GM18951 (cell line): ENCODE measurements around the gene SEMA6B.
"Not testable (repeated sequence)": the region's sequence is repeated elsewhere in the genome, so short reads cannot be mapped to it uniquely, and the experiment has no call there.

Experiments used
- POLR2A ChIP-seq: IDR thresholded peaks from 4 replicates; pipeline ENCODE4 v1.6.1; 2011; ENCODE audit warnings: mild to moderate bottlenecking; ENCODE audit not compliant: insufficient read length, insufficient read depth; ENCODE audit errors: extremely low read depth
- in situ Hi-C: fragments of 300-500 bp; cut with MboI; formaldehyde crosslinking; loops from one replicate; pipeline ENCODE4 v1.12.0; 2022; ENCODE audit warnings: low sequenced_read_pairs, mixed read lengths, inconsistent platforms; ENCODE audit not compliant: unreplicated experiment

The SEMA6B gene

DNA sequence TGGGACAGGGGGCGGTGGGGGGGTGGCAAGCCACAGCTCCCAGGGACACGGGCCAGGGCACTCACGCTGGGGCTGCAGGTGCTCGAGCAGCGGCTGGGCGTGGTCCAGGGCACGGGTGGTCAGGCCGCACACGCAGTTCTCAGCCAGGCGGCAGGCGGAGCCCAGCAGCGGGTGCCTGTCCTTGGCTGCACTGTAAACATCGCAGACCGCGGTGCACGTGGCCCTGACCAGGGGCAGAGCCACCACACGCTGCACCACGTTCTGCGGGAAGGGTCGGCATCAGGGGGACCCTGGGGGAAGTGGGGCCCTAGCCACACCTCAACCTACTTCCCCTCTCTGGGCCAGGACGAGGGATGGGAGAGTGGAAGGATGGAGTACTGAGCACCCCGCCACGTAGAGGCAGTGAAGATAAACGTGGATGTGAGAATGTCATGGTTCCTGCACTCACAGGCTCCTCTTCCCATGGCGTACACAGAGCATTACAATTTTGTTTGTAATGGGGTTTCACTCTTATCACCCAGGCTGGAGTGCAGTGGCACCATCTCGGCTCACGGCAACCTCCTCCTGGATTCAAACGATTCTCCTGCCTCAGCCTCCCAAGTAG is 27.8 kb downstream of the SEMA6B start:
- no peak for TF ChIP-seq POLR2A
- in situ Hi-C loops = no loop called here

DNA sequence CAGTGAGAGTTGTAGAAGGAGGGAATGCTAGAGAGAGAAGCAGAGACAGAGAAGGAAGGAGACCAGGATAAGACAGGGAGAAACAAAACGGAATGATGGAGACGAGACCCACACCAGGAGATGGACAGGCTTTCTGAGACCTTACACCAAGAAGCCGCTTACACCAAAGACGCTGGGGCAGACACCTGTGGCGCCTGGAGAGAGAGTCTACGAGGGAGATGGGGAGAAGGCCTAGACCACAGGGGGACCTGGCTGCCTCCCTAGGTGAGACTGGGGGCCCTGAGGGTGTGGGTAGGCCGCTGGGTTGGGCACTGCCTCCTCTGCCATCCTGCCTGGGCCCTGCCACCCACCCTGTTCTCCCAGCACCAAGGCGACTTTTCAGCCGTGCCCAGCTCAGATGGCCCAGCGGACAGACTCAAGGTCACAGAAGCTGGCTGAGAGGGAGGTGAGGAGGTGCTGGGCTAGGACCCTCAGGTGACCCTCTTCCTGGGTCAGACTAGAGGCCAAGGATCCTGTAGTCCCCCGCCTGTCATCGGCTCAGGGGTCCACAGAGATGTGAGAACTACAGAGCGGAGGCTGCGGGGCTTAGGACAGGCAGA is 29.5 kb downstream of the SEMA6B start:
- TF ChIP-seq POLR2A = no peak
- in situ Hi-C loops = no loop called here

DNA sequence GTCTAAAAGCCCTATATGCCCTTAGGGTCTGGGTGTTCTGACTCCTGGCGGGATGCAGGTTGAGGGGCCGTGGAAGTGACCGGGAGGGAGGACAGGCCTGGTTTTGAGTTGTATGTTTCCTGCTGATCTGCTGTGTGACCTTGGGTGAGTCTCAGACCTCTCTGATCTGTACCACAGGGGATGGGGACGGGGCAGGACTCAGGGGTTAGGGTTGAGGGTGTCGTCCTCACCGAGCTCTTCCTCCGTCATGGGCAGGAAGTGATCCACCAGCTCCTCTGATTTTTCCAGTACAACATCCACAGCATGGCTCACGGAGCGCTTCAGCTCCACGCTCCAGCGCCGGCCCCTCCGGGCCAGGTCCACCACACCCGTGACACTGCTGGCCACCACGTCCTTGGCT is 30.6 kb downstream of the SEMA6B start:
- in situ Hi-C loops = no loop called here
- TF ChIP-seq POLR2A = no peak

- in situ Hi-C loops = not testable (repeated sequence)
These were observed 32.1 kb downstream of the SEMA6B start for GRCh38 chr19:4527377-4527776.

DNA sequence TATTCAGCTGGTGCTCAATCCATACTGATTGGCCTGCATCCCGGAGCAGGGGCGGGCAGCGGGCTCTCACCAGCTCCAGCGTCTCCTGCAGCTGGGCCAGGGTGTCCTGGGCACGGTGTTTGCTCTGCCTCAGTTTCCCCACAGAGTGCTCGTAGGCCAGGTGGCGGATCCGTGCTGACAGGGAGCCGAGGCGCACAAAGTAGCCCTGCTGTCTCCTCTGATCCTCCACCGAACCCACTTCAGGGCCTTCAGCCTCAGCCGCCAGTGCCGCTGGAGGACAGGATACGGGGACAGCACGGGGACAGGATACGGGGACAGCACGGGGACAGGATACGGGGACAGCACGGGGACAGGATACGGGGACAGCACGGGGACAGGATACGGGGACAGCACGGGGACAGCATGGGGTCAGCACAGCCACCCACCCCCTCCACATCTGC is 33.9 kb downstream of the SEMA6B start:
- TF ChIP-seq POLR2A = no peak
- in situ Hi-C loops = no loop called here

DNA sequence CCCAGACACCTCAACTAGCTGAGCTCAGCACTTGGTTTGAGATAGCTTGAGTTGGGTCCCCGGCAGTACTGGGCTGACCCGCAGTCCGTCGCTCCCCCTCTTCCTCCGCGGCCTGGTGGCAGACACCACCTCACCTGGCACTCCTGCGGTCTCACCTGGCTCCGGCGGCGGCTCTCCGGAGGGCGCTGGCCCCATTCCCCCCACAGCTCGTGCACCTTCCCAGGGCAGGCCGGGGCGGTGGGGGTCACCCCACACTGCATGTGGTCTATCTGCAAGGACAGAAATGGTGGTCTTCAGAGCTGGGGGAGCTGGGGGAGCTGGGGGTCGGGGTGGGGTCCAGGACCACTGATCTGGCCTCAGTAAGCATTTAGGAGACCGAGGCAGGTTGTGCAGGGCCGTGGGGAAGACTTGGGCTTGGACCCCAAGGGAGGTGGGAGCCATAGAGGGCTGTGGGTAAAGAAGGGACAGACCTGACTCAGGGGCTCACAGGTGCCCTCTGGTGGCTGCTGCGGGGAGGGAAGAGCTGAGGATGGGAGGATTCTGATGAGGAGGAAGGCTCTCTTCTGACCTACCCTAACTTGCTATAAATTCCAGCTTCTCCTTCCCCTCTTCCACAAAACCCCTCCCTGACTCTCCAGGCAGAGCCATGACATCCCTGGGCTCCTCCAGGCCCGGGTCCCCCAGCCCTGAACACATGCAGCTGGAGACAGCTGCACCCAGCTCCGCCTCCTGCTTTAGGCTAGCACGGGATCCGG is 34.5 kb downstream of the SEMA6B start:
- TF ChIP-seq POLR2A = no peak
- in situ Hi-C loops = no loop called here

- no peak for TF ChIP-seq POLR2A
- in situ Hi-C loops = no loop called here
These were observed 36.0 kb downstream of the SEMA6B start for GRCh38 chr19:4523306-4524110.

GRCh38 chr19:4522291-4523002 is 37.0 kb downstream of the SEMA6B start:
- no peak for TF ChIP-seq POLR2A
- in situ Hi-C loops = no loop called here

GRCh38 chr19:4521888-4522242 is 37.6 kb downstream of the SEMA6B start:
- in situ Hi-C loops = no loop called here
- TF ChIP-seq POLR2A = no peak

DNA sequence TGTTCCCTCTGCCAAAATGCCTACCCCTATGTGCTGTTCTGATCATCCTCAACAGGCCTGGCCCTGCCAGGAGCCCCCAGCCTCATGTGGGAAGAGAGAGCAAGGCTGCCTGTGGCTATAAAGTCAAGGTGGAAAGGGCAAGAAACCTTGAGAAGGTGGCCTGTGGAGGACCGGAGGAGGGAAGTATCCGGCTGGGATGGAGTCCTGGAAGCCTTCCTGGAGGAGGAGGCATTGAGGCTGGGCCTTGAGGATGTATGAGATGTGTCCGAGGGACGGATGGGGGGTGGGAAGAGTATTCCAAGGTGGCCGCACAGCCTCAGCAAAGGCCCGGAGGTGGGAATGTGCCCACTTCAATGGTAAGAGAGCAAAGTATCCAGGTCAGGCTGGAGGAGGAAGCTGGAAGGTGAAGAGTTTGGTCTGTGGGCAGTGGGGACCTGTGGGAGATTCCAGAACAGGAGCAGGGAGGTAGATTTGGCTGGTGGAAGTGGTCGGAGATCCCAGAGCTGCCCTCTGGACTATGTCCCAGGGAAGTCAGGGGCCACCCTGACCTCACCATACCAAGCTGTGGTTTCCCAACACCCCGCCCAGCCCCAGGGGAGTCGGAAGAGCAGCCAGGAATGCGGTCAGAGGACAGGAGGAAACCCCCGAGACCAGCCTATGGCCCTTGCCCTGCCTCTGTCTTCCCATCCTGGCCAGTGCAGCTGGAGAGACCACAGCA is 38.2 kb downstream of the SEMA6B start:
- no peak for TF ChIP-seq POLR2A
- in situ Hi-C loops = no loop called here

- in situ Hi-C loops = no loop called here
- no peak for TF ChIP-seq POLR2A
These were observed 39.8 kb downstream of the SEMA6B start for GRCh38 chr19:4519521-4520277.

GRCh38 chr19:4519172-4519496 is 40.4 kb downstream of the SEMA6B start:
- in situ Hi-C loops = no loop called here
- TF ChIP-seq POLR2A = no peak
